HG02884 (cell line): Measurements from ENCODE around the gene USP25.

Source experiments
- ATAC-seq: cut with Tn5 transposase; IDR thresholded peaks from one replicate; pipeline ENCODE4 v1.9.1; 2021; ENCODE audit warnings: mild to moderate bottlenecking, moderate library complexity; ENCODE audit not compliant: unreplicated experiment

USP25 gene

DNA sequence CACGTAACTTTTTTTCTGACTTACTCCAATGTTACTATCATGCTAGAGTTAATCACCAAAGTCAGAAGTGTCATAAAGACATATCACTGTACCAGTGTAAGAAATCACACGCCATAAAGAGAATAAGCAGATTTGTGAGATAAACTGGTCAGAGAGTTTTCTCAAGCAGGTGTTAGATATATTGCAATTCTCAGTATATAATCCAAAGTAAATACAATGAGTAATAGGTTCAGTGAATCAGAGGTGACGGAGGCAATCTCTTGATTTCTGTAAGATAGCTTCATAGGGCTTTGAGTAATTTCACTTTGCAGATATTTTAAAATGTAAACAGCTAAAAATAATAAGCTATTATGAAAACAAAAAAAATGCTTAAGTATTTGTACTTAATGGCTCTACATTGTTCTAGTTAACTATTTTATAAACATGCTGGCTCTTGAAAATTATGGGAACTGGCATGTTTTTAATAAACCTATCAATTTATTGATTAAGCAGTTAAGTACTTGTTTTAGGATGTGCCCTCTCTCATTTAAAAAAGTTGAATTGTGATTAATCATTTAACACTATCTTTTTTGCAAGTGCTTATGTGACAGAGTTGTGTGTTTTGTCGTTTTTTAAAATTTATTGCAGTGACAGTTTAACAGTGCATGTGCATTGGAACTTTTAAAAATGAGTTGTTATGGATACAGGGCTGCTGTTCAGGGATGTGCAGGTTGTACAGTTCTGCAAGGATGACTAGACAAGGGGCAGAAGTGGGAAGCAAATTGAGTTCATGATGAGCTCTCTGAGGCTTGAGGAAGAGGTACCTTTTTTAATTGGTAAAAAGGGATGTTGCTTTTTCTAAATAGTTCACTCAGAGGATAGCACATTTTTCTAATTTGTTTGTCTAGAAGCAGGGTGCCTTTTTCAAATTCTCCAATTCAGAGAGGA is 119.1 kb downstream of the USP25 start:
- no peak for ATAC-seq

DNA sequence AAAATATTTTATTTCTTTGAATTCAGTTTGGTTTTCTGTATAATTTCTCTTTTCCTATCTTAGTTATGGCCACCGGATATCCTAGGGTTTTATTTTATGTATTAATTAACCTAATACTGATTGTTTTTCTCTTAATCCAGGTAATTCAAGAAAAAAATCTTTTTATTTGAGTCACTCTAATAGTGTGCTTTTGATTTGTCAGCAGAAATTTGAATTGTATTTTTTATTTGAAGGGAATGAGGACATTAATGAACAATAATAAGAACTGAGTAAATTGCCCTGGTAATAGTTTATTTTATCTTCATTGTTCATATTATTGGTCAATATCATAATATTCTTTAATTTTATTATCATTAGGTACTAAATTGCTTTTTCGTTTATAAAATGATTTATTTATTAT is 120.1 kb downstream of the USP25 start:
- ATAC-seq = no peak

DNA sequence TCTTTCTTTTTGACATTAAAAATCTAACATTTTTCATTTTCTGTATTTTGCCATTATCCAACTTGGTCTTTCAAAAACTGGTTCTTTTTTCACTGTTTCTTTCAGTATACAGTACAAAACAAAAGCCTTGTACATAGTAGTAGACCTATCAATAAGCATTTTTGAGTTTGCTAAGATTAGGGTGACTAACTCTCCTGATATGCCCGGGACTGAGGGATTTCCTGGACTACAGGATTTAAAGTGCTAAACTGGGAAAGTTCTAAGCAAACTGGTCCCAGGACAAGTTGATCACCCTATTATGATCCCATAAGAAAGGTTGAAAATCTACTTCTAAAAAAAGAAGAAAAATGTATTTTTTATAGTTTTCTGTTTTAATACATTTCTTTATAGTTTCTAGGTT is 120.9 kb downstream of the USP25 start:
- ATAC-seq = no peak

DNA sequence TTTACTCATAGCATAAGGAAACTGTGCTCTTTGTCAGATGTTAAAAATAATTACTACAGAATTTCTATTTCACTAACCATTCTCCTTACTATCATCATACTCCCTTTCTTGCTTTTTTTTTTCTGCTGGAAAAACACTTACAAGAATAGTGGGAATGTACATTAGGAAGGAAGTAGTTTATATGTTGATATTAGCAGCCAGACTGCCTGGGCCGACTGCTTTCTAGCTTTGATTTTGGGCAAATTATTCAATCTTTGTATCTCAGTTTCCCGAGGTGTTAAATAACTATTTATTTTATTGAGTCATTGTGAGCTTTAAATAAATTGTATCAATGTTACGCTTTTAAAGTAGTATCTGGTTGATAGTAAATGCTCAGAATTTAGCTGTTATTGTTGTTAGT is 122.4 kb downstream of the USP25 start:
- ATAC-seq = no peak

DNA sequence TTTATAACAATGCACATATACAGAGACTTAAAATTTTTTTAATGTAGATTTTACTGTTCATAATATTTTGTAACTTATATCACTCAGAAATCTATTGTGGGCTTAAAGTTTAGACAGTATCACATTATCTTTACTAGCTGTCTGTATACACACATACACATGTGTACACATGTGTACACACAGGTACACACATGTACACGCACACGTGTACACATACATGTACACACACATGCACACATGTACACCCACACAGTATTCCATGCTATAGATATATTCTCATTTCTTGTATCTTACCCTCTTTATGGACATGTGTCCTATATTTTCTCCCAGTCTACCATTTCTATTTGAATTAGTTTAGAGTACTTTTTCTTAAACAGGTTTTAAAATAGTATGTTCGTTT is 123.3 kb downstream of the USP25 start:
- ATAC-seq = no peak

DNA sequence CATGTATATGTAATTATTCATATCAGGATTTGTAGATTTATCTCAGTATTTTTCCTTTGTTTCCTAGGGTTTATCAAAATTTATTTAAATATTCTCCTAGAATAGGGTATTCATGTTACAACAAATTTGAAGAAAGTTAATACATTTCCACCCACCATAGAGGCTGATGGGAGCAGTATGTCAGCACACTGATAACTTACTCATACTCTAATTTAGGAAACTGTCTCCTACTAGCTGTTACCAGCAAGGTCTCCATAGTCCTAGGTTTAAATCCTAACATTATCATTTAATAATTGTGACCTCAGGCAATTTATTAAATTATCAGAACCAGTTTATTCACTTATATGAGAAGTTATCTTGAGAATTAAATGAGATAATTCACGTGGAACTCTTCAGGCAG is 127.0 kb downstream of the USP25 start:
- ATAC-seq = no peak

DNA sequence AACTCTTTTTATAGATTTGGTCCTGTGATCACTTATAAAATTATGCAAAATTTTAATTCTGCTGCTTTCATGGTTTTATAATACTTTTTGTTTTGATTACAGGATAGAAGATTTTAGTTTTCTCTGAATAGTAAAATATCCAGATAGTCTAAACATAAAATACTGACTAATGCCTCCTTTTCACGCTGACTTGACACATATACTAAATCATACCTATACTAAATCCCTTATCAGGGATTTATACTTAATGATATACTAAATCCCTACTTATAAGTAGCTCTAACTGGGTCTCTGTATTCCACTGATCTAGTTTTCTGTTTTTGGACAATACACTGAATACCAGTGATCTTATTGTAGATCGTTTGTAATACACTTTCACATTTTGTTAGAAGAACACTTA is 128.0 kb downstream of the USP25 start:
- no peak for ATAC-seq

DNA sequence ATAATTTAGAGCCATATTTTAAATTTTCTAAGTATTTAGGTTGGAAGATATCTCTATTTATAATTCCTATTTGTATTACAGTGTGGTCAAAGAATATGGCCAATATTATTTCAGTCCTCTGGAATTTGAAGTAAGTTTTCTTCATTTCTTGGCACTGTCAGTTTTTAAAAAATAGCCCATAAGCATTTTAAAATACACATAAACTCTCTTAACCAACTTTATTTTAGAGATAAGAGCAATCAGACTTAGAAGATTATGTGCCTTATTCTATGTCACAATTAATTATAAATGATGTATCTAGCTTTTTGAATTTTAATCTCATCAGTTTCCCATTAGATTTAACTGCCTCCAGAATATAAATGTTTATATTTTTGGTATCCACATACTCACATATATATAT is 130.8 kb downstream of the USP25 start:
- no peak for ATAC-seq

DNA sequence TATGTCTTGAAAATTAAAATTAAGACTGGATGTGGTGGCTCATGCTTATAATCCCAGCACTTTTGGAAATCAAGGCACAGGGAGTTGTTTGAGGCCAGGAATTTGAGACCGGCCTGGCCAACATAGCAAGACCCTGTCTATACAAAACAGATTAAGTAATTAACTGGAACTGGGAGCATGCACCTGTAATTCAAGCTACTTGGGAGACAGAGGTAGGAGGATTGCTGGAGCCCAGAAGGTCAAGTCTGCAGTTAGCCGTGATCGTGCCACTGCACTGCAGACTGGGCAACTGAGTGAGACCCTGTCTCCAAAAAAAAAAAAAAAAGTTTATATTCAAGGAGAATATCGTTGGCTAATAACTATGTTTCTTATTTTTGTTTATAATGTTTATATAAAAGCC is 139.2 kb downstream of the USP25 start:
- ATAC-seq = no peak

DNA sequence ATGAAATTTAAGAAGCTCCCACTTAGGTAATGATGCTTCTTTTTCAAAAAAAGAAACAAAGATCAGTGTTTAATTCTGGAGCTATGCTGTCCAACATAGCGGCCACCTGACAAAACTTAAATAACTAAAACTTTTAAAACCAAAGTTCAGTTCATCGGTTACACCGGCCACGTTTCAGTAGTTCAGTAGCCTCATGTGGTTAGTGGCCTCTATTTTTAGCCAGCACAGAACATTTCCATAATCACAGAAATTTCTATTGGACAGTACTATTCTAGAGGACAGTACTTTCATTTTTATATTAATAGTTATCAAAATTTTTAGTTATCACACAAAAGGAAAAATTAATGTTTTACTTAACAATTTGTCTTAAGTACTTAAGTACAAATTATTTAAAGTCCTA is 141.0 kb downstream of the USP25 start:
- peak; percentile 65 for ATAC-seq

DNA sequence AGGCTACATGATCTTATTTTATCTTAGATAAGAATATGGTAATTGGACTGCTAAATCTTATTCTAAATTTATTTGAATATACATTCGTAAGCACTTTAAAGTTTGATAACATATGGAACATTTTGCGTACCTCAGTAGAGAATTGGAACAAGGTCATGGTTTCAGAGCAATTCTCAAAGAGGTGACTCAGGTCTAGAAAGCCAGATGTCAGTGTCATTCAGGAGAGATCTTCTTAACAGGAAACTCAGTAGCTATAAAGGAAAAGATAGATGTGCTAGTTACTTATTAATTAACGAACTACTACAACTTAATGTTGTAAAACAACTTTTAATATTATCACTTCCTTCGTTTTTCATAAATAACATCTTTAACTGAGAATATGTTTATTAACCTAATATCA is 142.5 kb downstream of the USP25 start:
- ATAC-seq = no peak

DNA sequence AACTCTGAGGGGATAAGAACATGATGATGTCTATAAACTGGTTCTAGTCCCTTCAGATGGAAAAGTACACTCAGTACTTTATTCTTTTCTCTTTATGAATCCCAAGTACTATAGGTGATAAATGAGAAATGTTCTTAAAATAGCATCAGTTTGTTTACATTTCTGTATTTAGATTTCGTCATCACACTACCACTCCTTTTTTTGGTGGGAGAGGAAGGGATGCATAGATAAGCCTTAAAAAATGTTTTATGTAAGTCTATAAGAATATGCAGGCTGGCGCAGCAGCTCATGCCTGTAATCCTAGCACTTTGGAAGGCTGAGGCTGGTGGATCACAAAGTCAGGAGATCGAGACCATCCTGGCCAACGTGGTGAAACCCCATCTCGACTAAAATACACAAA is 144.8 kb downstream of the USP25 start:
- no peak for ATAC-seq

DNA sequence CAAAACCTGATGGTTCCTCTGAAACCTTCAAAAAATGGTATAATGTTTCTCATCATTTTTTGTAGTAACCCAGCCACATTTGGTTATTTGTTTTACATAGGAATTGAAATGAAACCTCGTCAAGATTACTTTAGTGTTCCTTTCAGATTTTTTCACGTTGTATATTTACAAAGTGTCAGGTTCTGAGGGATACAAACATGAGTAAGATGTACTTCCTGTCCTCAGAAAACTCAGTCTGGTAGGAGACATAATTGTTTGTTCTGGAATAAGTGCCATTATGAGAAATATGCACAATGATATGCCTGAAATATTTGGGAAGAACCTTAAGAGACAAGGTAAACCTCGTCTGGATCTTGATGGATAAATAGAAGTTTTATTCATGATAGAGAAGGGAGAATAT is 145.5 kb downstream of the USP25 start:
- no peak for ATAC-seq

DNA sequence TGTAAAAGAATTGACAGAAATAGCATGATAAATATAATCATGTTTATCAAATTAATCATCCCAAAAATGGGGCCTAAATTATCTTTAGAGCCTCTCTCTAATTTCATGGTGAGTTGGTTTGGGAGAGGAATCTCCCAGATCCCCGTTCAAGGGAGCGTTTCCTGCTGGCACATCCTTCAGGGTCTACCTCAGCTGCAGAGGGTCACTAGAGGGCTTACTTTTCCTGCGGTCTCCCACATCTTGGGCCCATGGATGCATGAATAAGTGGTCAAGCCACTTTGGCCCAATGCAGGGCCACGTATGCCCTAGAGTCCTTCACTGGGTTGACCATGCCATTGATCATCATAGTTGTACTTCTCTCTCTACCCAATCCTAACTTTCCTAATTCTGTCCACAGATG is 164.1 kb downstream of the USP25 start:
- ATAC-seq = no peak

DNA sequence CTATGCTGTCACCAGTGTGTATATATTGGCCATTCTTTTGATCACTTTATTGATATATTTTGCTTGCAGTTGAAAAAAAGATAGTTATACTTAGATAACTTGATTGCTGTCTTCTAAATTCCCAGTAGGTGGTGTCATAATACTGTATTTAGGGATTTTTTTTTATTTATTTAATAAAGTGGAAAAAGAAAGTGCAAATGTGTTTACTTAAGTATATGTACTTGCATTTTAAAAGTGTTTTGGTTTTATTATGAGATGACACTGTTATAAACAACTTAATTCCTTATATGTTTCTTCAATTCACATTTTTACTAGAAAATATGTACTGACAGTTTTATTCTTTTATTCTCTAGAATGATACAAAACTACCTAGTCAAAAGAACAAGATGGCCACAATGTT is 164.8 kb downstream of the USP25 start:
- no peak for ATAC-seq

DNA sequence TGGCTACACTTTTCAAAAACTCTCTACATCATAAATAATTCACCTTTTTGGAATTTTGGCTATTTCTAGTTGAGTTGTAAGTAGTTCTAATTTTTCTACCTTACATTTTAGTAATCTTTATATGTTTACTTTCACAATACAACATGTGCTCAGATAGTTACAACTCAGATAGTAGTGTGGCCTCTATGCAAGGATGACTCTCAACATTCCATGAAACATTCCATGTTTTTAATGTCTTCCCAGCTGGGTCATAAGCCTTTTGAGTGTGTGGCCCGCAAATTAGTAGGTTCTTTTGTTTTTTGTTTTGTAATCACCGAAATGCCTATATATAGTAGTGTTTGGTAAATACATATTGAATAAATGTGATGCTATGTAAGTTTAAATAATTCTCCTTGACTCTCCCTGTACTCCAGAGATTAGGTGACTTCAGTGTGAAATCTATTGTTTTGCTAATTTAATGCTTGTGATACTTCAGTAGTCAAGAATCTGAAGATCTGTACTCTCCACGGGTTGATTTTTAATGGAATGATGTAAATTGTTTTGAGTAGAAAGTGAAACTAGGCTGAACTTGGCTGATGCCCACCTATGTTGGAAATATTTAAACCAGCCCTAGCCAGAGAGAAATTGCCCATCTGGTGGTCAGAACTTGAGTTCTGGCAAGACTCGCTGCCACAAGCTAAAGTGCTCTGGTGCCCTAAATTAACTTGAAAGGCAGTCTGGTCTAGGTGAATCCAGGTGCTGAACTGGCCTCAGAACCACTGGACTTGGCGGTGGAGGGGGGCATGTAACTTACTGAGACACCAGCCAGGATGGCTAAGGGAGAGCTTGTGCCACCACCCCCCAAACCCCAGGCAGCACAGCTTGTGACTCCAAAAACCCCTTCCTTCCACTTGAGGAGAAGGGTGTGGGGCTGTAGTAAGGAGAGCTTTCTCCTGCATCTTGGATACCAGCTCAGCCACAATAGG is 165.6 kb downstream of the USP25 start:
- ATAC-seq = no peak

DNA sequence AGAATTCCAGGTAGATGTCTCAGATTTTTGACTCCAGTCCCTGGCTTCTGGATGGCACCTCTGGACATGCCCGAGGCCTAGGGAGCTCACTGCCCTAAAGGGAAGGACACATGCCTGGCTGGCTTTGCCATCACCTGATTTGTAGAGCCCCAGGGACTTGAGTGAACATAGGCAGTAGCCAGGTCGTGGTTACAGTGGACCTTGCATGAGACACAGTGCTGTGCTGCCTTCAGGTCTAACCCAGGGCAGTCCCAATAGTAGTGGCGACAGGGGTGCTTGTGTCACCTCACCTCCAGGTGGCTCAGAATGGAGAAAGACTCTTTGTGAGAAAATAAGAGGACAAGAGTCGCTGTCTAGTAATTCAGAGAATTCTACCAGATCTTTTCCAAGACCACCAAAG is 166.7 kb downstream of the USP25 start:
- ATAC-seq = no peak

DNA sequence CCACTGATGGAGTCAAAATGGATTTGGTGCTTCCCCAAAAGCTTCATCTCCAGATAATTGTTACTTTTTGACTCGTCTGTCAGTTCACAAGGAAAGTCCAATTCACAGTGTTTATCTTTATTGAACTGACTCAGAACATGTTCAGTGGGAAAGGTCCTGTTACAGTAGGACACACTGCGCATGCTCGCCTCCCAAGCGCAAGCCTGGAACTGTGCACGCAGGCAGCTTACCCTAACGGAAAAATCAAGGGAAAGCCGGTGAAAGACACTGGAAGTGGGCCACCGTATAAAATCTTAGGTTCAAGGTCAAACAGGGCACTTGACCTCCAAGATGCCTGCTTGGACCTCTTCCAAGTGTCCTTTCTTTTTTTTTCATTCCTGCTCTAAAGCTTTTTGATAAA is 174.6 kb downstream of the USP25 start:
- ATAC-seq = no peak

DNA sequence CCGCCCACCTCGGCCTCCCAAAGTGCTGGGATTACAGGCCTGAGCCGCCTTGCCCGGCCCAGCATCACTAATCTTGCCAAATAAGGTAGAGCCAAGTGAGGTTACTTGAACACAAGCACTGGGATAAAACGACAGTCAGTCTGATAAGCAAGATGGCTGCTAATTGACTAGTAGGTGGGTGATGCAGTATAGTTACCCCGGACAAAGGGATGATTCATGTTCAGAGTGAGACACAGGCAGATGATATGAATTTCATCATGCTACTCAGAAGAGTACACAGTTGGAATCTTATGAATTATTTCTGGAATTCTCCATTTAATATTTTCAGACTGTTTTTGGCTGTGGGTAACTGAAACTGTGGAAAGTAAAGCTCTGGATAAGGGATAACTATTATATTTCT is 178.4 kb downstream of the USP25 start:
- ATAC-seq = no peak

DNA sequence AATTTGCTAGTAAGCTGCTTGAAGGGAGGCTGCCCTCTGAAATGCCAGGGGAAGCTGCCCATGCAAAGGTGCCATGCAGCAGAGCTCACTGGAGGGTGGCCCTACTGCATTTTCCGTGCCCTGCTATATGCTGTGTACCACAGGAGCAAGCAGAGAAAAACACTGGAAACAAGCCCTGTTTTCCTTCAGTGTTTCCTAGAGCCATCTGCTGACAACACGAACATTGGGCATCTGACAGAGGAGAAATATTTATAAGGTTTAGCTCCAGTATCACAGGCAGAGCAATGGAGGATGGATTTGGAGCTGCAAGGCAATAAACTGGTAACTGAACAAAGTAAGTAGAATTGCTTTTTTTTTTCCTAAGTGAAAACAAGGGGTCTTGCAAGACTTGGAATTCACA is 198.4 kb downstream of the USP25 start:
- no peak for ATAC-seq

DNA sequence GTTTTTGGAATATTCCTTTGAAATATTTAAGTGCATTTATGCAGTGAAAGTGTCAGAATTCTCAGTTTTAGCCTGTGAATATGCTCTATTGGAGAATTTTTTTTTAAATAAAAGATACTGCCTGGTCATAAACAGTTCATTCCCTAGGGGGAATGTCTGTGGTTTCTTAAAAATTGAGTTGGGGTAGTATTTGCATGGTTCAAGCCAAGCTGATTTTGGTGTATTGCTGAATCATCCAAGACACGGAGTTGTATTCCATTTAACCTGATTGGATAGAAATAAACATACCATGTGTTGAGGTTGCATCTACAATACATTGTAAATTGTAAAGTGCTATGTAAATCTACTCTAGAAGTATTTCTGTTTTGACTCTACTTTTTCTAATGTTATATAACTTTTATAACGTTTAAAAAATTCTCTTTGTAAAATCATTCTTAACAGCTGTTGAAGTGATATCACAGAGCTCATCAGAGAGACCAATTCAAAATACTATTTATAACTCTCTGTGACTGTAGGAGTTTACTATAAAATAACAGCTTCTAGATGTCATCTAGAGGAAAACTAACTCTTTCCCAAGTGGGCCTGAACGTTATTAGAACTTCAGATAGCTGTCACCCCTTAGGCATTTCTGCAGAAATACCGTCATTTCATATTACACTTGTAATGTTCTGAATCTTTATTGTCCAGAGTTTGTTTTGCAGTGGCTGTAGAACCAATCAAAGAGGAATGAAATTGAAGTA is 199.1 kb downstream of the USP25 start:
- ATAC-seq = no peak
